Hepatocyte (in vitro differentiated cells): ENCODE data around the gene SLIT1.

Experiments used
- EZH2 ChIP-seq: fragments of 200-600 bp; sonication (generic); IDR thresholded peaks from 2 replicates; pipeline ENCODE4 v1.6.1; 2016; ENCODE audit warnings: antibody characterized with exemption, mild to moderate bottlenecking, borderline replicate concordance
- EZH2phosphoT487 ChIP-seq: fragments of 200-600 bp; sonication (generic); IDR thresholded peaks from one replicate; pipeline ENCODE4 v1.6.1; 2018; ENCODE audit warnings: antibody characterized with exemption, mild to moderate bottlenecking, low read depth, moderate library complexity; ENCODE audit not compliant: unreplicated experiment, severe bottlenecking
- TF ChIP-seq, protein P1 (sequence below): fragments of 200-600 bp; sonication (generic); IDR thresholded peaks from 2 replicates; pipeline ENCODE4 v1.5.1; 2016; ENCODE audit warnings: antibody characterized with exemption, mild to moderate bottlenecking; ENCODE audit not compliant: poor library complexity

DNA sequence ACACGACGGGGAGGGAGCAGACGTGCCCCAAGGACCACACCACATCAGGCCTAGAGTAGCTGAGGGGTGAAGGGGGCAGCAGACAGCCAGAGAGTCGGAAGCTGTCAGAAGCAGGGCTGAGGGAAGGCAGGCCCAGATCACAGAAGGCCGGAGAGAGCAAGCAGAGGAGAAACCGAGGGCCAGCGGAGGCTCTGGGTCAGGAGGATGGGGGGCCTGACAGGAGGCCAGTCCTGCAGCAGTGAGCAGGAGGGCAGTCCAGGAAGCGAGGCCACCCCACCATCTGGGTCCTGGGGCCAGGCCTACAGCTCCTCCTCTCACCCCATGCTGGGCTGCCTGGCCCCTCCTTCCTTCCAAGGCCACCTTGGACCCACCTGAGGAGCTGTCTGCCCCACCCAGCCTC is 20.3 kb downstream of the SLIT1 start:
- TF ChIP-seq, protein P1, sequence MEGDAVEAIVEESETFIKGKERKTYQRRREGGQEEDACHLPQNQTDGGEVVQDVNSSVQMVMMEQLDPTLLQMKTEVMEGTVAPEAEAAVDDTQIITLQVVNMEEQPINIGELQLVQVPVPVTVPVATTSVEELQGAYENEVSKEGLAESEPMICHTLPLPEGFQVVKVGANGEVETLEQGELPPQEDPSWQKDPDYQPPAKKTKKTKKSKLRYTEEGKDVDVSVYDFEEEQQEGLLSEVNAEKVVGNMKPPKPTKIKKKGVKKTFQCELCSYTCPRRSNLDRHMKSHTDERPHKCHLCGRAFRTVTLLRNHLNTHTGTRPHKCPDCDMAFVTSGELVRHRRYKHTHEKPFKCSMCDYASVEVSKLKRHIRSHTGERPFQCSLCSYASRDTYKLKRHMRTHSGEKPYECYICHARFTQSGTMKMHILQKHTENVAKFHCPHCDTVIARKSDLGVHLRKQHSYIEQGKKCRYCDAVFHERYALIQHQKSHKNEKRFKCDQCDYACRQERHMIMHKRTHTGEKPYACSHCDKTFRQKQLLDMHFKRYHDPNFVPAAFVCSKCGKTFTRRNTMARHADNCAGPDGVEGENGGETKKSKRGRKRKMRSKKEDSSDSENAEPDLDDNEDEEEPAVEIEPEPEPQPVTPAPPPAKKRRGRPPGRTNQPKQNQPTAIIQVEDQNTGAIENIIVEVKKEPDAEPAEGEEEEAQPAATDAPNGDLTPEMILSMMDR = no peak
- no peak for TF ChIP-seq EZH2phosphoT487
- no peak for TF ChIP-seq EZH2
